ENCODE results near the gene CNN1. TPM values are rescaled to one million over a fixed set of nuclear protein-coding genes. Genes with fewer than 3 reads are reported as not detected.

The CNN1 gene
- total RNA-seq, 1 donor: 4.2 TPM

DNA sequence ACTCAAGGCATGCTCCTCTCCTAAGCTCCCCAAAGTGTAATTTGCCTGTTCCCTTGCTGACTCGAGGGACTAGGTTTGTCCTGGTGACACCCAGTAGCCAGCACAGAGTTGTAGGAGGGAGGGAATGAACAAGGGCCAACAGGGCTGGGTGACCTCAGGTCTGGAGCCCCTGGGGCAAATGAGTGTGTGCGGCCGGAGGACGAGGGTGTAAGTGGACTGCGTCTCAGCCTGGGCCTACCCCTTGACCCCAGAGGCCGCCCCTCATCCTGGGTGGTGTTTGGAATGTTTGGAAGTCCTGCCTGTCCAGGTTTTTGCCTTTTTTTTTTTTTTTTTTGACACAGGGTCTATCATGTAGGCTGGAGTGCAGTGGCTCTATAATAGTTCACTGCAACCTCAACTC, 31.7 kb upstream of the CNN1 start:
- no peak for DNase-seq (ENCODE audit: low read depth)
- TF ChIP-seq, protein P1, sequence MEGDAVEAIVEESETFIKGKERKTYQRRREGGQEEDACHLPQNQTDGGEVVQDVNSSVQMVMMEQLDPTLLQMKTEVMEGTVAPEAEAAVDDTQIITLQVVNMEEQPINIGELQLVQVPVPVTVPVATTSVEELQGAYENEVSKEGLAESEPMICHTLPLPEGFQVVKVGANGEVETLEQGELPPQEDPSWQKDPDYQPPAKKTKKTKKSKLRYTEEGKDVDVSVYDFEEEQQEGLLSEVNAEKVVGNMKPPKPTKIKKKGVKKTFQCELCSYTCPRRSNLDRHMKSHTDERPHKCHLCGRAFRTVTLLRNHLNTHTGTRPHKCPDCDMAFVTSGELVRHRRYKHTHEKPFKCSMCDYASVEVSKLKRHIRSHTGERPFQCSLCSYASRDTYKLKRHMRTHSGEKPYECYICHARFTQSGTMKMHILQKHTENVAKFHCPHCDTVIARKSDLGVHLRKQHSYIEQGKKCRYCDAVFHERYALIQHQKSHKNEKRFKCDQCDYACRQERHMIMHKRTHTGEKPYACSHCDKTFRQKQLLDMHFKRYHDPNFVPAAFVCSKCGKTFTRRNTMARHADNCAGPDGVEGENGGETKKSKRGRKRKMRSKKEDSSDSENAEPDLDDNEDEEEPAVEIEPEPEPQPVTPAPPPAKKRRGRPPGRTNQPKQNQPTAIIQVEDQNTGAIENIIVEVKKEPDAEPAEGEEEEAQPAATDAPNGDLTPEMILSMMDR (IDR thresholded peaks at IDR 0.05; ENCODE audit: insufficient read depth, low read length): no peak
- no peak overlapping the region for H3K4me3 ChIP-seq (ENCODE audit: low read depth, low read length)

DNA sequence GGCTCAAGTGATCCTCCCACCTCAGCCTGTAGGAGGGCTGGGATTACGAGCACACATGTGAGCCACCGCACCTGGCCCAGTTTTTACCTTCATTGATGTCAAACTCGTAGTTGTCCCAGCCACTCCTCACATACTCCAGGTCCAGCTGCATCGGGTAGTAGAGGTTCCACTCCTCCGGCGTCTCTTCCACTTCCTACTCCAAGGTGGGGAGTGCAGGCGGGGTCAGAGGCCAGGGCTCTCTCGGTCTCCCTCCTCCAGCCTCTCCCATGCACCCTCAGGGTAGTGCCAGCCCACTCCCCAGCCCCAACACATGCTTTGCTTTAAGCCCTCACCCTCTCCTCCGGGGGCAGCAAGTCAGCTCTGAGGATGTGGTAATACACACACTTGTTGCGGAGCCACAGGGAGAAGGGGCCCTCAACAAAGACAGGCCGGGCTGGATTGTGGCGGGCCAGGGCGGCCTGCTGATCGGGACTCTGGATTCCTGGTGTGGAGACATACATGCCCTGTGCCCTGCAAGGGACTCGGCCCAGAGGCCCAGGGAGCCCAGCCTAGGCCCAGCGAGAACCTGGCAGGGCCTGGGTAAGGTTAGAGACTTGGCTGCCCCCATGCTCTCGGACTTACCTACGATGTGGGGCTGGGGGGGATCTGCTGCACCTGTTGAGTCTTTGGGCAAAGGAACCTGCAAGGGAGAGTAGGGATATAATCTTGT, 31.1 kb upstream of the CNN1 start:
- no peak overlapping the region for H3K4me3 ChIP-seq (ENCODE audit: low read depth, low read length)
- TF ChIP-seq, protein P1 (IDR thresholded peaks at IDR 0.05; ENCODE audit: insufficient read depth, low read length): no peak
- DNase-seq (ENCODE audit: low read depth): no peak

DNA sequence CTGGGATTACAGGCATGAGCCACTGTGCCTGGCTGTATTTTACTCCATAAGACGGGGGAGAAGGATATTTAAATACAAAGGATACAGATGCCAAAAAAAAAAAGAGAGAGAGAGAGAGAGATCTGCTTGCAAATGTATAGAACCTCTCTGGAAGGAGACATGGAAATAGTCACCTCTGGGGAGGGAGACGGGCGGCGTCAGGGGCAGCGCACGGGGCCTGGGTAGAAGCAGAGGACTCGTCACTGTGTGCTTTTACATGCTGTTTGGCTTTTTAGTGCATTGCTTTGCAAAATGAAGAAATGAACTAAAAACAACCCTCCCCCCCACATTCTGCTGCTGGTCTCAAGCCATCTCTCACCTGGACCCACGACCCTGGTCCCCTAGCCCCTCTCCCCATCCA, 28.2 kb upstream of the CNN1 start:
- DNase-seq (ENCODE audit: low read depth): no peak
- no peak overlapping the region for H3K4me3 ChIP-seq (ENCODE audit: low read depth, low read length)
- TF ChIP-seq, protein P1 (IDR thresholded peaks at IDR 0.05; ENCODE audit: insufficient read depth, low read length): no peak

DNA sequence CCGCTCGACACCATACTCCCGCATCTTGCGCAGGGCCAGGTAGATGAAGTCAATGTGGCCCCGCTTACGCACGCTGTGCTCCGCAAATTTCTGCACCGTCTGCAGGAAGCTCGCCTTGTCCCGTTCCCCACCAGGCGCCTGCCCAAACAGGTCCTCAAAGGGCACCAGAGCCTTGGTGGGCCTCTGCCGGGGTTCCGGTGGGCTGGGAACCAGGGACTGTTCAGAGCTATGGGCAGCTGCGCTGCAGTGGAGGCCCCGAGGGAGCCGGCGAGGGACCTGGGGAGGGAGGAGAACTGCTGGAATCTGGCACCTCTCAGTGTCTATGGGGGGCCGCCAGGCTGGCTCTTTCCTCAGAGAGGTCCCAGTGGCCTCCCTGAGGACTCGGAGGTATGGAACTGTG, 24.7 kb upstream of the CNN1 start:
- TF ChIP-seq, protein P1 (IDR thresholded peaks at IDR 0.05; ENCODE audit: insufficient read depth, low read length): no peak
- DNase-seq (ENCODE audit: low read depth): no peak
- H3K4me3 ChIP-seq (ENCODE audit: low read depth, low read length): no peak overlapping the region

DNA sequence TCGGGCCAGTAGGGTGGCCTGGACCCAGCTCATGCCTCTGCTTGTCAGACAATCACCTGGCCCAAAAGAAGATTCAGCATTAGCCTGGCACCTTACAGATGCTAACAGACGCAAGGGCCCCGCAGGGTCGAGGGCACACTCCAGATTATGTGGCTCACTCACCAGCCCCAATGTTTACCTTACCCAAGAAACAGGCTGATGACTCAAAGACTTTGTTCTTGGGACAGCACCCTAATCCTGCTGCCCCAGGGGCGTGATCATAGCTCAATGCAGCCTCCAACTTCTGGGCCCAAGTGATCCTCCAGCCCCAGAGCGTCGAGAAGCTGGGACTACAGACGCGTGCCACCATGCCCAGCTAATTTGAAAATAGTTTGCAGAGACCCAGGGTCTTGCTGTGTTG, 19.5 kb upstream of the CNN1 start:
- no peak for DNase-seq (ENCODE audit: low read depth)
- no peak overlapping the region for H3K4me3 ChIP-seq (ENCODE audit: low read depth, low read length)
- TF ChIP-seq, protein P1 (IDR thresholded peaks at IDR 0.05; ENCODE audit: insufficient read depth, low read length): no peak

DNA sequence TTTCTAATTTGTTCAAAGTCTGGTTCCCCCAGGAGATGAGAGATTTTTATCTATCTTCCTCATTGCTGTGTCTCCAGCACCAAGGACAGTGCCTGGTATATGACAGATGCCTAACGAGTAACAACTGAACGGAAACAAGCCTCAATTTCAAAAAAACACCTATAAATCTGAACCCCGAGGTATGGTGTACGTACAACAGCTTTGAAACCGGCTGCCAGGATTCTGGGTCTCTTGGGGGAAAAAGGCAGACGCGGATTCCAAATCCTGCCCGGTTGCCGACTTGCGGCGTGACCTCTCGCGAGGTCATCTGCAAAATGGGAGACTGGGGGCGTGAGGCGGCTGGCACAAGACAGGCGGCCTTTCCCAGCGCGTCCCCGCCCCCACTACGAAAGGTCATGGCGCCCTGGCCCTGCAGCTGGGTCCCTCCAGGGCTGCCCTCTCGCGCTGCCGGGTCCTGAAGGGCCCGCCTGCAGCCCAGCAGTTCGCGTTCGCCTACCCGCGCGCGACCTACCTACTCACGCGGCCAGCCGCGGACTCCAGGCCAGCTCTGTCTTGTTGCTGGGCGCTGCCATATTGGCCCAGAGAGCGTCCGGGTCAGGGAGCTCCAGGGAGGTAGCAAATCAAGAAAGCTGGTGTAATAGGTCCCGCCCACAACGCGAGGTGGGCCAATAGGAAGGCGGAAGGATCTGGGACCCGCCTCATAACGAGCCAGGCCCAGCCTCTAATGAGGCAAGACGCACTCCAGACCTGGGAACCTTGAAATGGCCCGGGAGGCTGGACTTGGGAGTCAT, 9.9 kb upstream of the CNN1 start, which contains the start of gene ECSIT:
Gene ECSIT (minus strand): TSS at position 584 of the 791 bp plus-strand sequence. CDS start 9,964 bp downstream, outside the sequence.
- peak within 1 kb of the TSS; percentile 82 for H3K4me3 ChIP-seq (ENCODE audit: low read depth, low read length)
- TF ChIP-seq, protein P1 (IDR thresholded peaks at IDR 0.05; ENCODE audit: insufficient read depth, low read length): no peak
- peak; percentile 97 for DNase-seq (ENCODE audit: low read depth)
